T-helper 22 cell (primary cell): Measurements from ENCODE around the gene CCDC71L.

ENCODE experiments used
- DNase-seq: peaks from one replicate; pipeline ENCODE4 v3.0.0-alpha.2; 2020; ENCODE audit warnings: low read depth

Gene CCDC71L

DNA sequence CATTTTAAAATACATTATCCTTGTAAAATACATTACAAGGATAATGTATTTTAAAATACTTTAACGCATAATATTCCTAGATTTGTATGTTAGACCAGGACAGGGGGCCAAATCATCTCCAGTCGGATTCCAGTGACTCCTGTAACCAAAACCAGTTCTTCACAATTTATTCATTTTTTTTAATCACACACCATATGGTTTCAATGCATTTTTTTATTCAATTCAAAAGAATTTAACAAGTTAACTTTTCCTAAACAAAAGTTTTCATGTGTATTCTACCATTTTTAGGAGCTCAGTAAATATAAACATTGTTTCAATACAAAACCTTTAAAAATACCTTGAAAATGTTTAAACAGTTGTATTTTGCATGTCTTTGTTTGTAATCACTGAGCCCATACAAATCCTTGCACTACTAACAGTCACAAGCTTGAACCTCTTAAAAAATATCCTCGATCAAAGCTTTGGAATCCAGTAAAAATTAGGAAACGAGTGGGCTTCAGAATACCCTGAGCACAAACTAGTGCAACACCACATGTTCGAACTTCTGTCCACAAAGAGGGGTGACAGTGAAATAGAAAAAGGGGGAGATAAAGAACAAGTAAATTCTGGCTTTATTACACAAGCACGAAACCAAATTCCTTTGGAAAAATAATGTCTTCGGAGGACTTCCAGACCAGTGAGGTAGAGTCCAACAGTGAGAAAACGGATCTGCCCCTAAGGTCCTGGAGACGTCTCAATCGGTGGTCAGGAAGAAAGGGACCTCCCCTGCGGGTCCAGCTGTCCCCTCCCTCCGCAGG, 1.6 kb downstream of the CCDC71L start:
- no peak for DNase-seq

DNA sequence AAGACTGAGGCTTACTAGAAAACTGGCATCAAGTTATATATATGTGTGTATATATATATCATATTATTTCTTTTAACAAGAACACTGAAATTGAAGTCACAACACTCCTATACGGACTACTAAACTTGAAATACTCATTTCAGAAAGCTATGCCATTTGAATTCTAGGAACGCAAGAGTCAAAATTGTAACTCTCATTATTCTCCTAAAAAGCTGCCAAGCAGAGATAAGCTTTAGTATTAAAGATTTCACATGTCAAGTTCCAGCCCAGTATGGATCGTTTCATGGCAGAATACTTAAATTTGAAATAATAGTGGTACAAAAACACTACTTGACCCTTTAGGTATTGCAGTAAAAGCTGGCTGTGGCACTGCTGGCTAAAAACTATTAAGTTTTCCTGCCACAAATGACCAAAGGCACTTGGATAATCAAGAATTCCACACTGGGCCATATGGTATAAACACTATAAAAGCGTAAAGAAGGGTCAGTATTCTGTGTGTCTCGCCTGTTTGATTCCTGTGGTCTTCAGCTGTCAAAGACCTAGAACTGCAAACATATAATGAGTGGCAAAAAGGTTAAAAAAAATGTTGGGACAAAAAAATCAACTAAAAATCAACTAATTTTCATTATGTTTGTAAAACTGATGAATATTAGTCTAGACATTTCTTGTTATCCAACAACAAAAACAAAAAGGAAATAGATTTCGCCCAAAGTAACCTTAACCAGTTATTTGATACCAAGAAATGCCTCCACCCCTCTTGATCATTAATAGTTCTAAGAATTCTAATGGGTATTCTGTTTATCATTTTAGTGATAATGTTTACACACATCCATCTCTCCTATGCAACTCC, 2.4 kb downstream of the CCDC71L start:
- no peak for DNase-seq

DNA sequence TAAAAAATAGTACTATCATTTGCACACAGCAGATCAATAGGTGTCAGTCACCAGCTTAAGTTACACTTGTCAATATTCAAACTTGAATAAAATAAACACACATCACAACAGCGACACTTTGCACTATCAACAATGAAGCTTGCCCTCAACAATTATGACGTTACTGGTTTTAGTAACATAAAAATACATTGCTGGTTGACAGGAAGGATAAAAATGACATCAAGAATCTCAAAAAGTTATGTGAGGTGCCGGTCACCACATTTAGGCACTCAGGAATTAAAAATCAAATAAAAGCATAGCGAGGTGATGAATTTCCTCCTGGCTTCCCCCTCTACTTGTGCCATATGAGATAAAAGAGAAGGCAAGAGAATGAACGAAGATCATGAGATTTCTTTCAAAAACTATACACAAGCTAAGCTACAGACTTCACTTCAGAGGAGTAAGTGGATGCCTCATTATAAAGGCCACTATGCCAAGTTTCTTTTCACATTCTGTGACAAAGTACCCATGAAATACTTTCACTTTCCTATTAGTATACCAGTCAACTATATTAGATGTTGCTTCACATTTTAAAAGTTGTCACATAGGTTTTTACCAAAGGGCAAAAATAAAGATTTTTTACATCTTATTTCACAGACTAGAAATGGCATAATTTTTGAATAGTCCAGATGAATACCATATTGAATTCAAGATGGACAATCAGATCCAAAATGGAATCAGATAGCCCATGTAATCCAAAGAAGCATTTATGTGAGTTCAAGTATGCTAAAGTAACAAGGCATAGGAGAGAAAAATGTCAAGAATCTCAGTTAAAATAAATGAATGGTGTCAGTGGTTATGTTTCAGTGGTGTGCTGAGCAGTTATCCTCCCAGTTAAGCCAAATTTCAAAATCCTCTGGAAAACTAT, 3.6 kb downstream of the CCDC71L start:
- DNase-seq, result no peak

DNA sequence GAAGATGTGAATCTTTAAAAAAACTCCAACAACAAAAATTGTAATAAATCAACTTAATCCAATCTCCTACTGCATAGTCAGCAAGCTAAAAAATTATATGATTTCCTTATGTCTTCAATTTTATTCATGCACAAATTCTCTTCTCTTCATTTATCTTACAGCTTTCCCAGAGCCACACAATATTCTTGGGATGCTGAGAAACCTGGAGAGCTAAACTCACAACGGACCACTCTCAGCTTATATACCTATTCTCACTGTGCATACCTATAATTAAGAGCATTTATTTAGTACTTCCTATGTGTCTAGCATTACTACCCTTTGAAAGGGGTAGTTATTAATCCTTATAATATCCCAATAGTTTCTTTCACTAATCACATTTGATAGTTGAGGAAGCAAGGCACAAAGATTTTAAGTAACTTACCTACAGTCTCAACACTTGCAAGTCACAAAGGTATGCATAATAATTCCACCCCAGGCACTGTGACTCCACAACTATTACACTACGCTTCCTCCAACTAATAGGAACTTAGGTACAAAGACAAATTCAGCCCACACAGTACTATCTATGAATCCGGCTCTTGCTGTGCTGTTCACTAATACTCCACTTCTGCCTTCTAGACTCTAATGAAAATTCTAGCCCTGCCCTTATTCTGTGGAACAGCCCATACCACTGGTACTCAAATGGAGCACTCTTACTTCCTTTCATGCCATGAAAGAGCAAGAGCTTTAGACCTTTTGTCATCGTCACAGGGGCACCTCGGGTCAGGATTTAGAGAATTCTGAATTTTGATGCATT, 5.1 kb downstream of the CCDC71L start:
- no peak for DNase-seq

DNA sequence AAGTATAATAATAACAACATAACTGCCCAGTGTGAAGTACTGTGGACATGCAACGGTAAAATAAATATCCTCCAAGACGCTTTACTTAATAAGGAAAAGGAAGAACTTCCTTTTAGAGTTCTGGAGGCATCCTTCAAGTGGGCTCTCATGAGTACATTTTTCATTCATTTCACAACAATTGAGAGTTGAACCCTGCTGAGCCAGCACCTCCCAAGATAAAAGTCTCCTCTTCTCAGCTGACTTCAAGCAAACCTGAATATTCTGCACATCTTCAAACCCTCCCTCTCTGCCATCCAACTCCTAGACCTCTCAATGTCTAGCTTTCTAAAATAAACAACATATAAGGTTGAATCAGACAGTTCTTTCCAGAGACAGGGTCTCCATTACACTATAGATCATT, 7.5 kb downstream of the CCDC71L start:
- DNase-seq, result no peak

DNA sequence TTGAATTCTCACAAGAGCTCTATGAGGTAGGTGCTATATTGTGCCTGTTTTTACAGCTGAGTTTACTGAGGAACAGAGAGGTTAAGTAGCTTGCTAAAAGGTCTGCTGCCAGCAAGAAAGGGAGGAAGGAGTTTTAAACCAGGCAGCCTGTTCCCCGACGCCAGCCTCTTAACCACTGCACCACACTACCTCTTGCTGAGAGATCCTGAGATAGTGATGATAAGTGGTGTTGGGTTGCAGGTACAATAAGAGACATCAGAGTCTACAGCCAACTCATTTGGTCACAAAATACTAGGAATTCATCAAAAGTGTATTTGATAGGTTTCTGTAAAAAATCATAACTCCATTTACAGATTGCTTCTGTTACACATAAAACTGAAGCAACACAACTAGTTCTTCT, 8.0 kb downstream of the CCDC71L start:
- no peak for DNase-seq

DNA sequence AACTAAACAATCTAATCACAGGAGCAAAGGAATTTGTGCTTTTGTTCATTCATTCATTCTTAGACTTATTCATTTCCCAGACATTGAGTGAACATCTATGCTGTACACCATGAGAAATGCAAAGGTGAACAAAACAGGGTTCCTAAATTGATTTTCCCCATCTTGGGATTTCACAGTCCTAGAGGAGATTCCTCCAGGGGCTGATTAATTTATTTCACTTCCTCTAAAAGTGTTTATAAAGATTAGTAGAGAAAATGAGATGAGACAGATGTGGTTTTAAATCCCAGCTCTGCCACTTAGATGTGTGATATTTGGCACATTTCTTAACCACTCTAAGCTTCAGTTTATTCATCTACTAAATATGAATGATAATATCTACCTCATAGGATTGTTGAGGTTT, 8.9 kb downstream of the CCDC71L start:
- DNase-seq, result no peak

DNA sequence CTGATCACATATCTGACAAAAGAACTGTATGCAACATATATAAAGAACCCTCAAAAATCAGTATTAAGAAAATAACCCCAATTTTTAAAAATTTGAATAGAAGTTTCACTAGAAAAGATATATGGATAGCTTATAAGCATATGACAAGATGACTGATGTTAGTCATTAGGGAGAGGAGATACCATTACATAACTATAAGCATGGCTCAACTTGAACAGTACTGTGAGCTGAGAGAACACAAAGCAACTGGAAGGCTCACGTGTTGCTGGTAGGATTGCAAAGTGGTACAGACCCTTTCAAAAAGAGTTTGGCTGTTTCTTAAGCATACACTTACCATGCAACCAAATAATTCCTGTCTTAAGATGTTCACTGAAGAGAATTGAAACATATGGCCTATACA, 14.7 kb downstream of the CCDC71L start:
- DNase-seq, result no peak

DNA sequence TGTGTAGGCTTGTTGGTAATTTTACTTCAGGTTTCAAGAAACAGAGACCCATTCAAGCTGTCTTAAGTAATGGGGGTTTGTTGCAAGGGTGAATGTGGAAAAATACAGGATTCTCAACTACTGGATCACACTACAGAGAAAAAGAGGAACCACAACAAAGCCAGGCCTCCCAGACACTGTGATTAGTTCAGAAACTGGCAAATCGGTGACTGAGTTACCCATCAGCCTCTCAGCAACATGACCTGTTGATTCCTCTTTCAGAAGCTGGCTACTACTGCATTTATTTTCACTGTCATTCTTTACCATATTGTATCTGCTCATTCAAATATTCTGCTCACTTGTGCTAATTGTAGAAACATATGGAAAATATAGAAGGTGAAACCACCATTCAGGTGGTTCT, 16.0 kb downstream of the CCDC71L start:
- DNase-seq, result no peak

DNA sequence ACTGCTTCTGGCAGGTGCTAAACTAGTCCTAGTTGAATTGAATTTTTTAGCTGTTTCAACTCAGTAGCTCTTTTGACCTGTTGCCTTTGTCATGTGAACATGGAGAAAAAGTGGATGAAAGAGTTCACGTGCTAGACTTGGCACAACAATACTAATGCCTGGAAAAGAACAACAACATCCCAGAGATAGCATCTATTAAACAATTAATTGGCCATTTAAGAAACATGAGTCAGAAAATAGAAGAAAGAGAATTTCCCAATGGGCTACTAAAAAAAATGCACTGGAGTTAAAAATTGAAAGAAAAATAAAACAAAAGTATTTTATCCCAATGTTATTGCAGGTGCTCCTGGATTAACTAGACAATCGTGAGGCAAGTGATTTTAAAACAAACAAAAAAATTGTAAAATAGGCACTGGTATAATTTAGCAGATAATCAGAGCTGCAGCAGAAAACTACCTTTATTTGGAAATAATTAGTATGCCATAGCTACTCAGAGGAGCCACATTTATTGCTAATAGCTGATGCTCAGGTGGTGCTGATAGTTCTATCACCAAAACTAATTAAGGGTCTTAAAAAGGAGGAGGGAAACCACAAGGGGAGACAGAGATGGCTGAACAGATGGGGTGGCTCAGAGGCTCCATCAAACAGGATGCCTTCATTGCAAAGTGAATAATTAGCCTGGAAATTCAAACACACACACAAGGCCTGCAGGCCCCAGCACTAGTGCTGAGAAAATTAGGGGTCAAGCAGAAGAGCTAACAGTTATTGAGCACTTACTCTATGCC, 17.6 kb downstream of the CCDC71L start:
- DNase-seq, result no peak

DNA sequence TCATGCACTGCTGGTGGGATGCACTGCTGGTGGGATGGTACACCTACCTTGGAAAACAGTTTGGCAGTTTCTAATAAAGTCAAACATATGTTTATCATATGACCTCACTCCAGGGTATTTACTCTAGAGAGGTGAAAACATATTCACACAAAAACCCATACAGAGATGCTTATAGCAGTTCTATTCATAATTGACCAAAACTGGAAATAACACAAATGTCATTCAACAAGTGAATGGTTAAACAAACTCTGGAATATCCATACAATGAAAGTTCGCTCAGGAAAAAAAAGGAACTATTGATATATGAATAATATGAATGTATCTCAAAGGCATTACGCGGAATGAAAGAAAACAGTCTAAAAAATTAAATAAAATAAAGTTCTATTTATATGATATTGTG, 19.5 kb downstream of the CCDC71L start:
- DNase-seq, result no peak

DNA sequence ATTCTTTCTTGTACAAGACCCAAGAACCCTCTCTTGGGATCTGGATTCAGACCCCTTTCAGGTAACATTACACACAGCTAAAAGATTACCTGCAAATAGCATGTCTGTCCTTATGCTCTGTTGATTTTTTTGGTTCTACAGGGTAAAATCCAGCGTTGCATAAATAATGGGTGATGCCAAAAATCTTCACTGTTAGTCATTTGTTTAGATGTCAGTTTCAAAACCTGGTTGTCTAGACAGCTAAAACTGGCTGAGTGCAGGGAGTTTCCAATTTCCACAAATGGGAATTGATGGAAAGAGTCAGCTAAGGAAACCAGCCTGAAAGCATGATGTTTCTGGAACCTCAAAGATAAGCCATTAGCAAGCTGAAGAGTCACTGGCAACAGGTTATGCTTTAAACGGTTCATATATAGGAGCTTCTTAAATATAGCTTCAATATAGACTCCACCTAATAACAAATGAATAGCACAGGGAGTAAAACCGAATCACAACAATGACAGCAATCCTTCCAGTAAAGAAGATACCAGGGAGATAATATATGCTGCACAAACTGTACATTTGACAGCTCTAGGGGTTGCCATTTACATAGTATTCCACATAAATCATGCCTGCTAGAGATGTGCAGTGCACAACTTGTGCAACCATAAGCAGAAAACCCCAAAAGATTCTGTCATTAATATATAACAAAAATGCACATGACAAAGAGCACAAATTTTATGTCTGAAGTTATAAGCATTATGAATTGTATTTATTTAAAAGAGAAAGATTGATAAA, 20.4 kb downstream of the CCDC71L start:
- DNase-seq, result no peak

DNA sequence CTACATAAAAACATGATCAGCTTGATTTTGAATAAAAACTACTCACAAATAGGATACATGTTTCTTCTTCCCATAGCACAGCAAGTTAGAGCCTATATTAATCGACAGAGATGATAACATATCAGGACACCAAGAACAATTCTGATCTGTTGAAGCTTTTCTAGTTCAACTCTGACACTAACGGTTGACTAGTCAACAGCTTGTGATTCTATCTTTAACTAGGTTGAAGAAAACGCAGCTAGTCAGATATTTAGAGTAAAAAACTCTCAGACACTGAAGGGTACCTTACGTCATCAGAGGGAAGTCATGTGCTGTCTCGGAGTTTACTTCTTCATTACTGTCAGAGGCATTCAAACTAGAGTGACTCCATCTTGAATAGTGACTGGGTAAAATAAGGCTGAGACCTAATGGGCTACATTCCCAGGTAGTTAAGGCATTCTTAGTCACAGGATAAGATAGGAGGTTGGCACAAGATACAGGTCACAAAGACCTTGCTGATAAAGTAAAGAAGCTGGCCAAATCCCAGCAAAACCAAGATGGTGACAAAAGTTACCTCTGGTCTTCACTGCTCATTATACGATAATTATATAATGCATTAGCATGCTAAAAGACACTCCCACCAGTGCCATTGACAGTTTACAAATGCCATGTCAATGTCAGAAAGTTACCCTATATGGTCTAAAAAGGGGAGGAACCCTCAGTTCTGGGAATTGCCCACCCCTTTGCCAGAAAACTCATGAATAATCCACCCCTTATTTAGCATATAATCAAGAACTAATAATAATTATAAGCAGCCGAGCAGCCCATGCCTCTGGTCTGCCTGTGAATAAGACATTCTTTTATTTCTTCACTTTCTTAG, 21.3 kb downstream of the CCDC71L start:
- DNase-seq, result no peak

DNA sequence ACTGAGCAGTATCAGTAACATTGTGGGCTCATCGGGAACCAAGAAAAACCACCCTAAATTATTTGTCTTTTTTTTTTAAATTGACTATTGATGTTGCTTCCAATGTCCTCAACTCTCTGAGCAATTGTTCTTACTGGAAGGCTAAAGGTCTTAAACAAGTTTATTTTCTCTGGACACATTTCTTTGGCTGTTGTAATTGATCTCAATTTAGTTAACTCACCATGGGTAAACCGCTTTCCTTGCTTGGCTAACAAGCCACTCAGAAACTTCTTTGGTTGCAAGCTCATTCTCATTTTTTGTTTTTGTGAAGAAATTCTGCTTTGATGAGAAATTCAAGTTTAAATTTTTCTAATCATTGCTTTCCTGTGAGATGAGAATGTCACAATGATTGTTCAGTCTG, 25.5 kb downstream of the CCDC71L start:
- DNase-seq, result no peak

DNA sequence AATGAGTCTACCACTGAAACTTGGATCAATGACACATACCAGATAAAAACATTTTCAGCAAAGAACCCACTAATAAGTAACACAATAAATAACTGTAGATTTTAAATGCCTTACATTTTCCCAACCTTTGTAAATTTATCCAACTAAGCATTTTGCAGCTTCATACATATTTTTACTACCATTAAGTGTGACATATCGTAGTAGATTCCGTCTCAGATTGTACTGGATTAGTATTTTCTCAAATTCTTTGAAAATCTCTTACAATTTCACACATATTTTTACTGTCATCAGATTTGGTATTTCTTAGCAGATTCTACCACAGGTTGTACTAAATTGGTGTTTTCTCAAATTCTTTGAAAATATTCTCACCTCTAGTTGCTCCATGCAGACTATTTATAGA, 26.0 kb downstream of the CCDC71L start:
- DNase-seq, result no peak

DNA sequence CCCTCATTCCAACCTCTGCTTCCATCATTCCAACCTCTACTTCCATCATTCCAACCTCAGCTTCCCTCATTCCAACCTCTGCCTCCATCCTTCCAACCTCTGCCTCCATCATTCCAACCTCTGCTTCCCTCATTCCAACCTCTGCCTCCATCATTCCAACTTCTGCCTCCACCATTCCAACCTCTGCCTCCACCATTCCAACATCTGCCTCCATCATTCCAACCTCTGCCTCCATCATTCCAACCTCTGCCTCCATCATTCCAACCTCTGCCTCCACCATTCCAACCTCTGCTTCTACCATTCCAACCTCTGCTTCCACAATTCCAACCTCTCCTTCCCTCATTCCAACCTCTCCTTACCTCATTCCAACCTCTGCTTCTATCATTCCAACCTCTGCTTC, 30.3 kb downstream of the CCDC71L start:
- DNase-seq, result no peak

DNA sequence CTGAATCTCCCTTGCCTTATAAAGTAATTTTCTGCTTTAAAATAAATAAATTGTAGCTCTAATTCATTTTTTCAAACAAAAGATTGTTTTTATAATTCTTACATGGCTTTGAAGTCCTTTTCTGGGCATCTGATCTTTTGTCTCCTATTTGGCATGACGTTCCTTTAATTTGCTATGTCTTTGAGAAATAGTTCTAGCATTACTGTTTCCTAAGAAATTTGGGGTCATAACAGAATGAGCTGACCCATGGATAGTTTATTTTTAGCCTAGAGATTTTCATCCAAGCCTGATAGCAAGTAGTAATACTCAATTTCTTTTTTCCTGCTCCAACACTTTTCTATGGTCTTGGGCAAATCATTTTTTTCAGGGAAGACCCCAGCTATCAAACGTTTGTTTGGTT, 31.4 kb downstream of the CCDC71L start:
- no peak for DNase-seq

DNA sequence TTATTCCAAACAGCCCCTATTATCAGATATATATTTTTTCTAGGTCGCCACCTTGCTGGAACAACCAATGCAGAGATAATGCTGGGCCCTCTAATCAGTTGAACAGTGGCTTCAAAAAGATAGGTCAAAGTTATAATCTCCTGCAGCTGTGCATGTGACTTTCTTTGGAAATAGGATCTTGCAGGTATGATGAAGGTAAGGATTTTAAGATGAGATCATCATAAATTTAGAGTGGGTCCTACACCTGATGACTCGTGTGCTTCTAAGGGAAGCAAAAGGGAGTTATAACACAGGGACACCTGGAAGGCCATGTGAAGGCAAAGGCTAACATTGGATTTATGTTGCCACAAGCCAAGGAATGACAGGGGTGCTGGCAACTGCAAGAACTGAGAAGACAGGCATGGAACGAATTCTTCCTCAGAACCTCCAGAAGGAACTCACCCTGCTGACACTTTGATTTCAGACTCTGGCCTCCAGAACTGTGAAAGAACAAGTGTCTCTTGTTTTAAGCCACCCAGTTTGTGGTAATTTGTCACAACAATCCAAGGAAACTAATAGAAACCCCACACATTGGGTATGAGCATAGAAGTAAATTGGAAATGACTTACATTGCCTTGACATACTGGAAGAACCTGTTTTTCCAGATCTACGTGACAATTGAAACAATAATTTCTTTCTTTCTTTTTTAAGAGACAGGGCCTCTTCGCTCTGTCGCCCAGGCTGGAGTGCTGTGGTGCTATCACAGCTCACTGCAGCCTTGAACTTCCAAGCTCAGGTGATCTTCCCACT, 34.4 kb downstream of the CCDC71L start:
- no peak for DNase-seq
